PC-3 (cell line): ENCODE measurements around the gene KCNT1.

Source experiments
- CTCF ChIP-seq: fragments of 300-600 bp; sonication (generic); conservative IDR thresholded peaks from 2 replicates; pipeline ENCODE4 v1.5.1; 2017; ENCODE audit warnings: antibody characterized with exemption, low read depth, mild to moderate bottlenecking, low read length
- EZH2 ChIP-seq: fragments of 300-600 bp; sonication (generic); IDR thresholded peaks from one replicate; pipeline ENCODE4 v1.6.1; 2017; ENCODE audit warnings: antibody characterized with exemption, mild to moderate bottlenecking, low read length; ENCODE audit not compliant: unreplicated experiment
- EZH2phosphoT487 ChIP-seq: fragments of 300-600 bp; sonication (generic); IDR thresholded peaks from 2 replicates; pipeline ENCODE4 v1.6.1; 2018; ENCODE audit warnings: mild to moderate bottlenecking, antibody characterized with exemption, low read length, borderline replicate concordance

GRCh38 chr9:135743021-135743420, 41.0 kb downstream of the KCNT1 start:
- TF ChIP-seq CTCF = no peak
- no peak for TF ChIP-seq EZH2
- TF ChIP-seq EZH2phosphoT487 = no peak
